Stimulated activated naive CD8-positive, alpha-beta T cell treated with anti-CD3 and anti-CD28 coated beads, Interleukin-15, Interleukin-2, amounts not matched to agents 100 ng/mL and 50 ng/mL, for 24 hours (primary cell): ENCODE measurements around the gene HSPBP1.

ENCODE experiments used
- H3K27ac Mint-ChIP-seq: one replicate; pipeline ENCODE4 v1.8.0; 2021; ENCODE audit warnings: mild to moderate bottlenecking, mixed read lengths
- H3K27me3 Mint-ChIP-seq: one replicate; pipeline ENCODE4 v1.8.0; 2021; ENCODE audit warnings: mixed read lengths
- H3K36me3 Mint-ChIP-seq: one replicate; pipeline ENCODE4 v1.8.0; 2021; ENCODE audit warnings: low read depth, mixed read lengths
- H3K4me1 Mint-ChIP-seq: one replicate; pipeline ENCODE4 v1.8.0; 2021; ENCODE audit warnings: low read depth, mixed read lengths
- H3K4me3 Mint-ChIP-seq: one replicate; pipeline ENCODE4 v1.8.0; 2021; ENCODE audit warnings: mild to moderate bottlenecking, mixed read lengths
- H3K9me3 Mint-ChIP-seq: one replicate; pipeline ENCODE4 v1.8.0; 2021; ENCODE audit warnings: mixed read lengths

Gene HSPBP1

GRCh38 chr19:55212447-55212846 lies 67.5 kb downstream of the HSPBP1 start:
- peaks cover 30% of the 10 kb centered on the region for H3K27me3 Mint-ChIP-seq
- H3K4me3 Mint-ChIP-seq, result no peak overlapping the region
- peaks cover 13% of the 10 kb centered on the region for H3K4me1 Mint-ChIP-seq
- no peak overlapping the region for H3K27ac Mint-ChIP-seq
- peaks cover 11% of the 10 kb centered on the region for H3K9me3 Mint-ChIP-seq
- peaks cover 5% of the 10 kb centered on the region for H3K36me3 Mint-ChIP-seq
